Spleen (tissue), 11 donors: Measurements from ENCODE around the gene GPR61. TPM values are rescaled to one million over a fixed set of nuclear protein-coding genes. Genes with fewer than 3 reads are reported as not detected.

Source experiments
- DNase-seq: peaks from one replicate; pipeline ENCODE4 v3.0.0-alpha.2; 2020
- H3K27ac ChIP-seq, 8 donors: fragments of 200-600 bp; sonication (generic) in 7 of 8; 1 replicate in 4 of 8; 2 replicates in 4 of 8; pipeline versions ENCODE4 v1.5.0 to v1.8.0; 2016 to 2021; ENCODE audit warnings: inconsistent platforms in 4 of 8, mild to moderate bottlenecking in 4 of 8, moderate library complexity in 1 of 8
- H3K27me3 ChIP-seq, 7 donors: fragments of 200-600 bp; sonication (generic) in 6 of 7; replicated peaks in 1 of 7; 1 replicate in 4 of 7; 2 replicates in 3 of 7; pipeline versions ENCODE4 v1.5.0 to v1.8.0; 2016 to 2021; ENCODE audit warnings: inconsistent platforms in 3 of 7, mild to moderate bottlenecking in 1 of 7
- H3K36me3 ChIP-seq, 6 donors: fragments of 200-600 bp; sonication (generic) in 5 of 6; 1 replicate in 4 of 6; 2 replicates in 2 of 6; pipeline versions ENCODE4 v1.5.0 to v1.8.0; 2016 to 2021; ENCODE audit warnings: inconsistent platforms in 2 of 6
- H3K4me1 ChIP-seq, 6 donors: fragments of 200-600 bp; sonication (generic) in 5 of 6; 1 replicate in 3 of 6; 2 replicates in 3 of 6; pipeline versions ENCODE4 v1.5.0 to v1.8.0; 2016 to 2021; ENCODE audit warnings: inconsistent platforms in 3 of 6
- H3K4me3 ChIP-seq, 8 donors: fragments of 200-600 bp; sonication (generic) in 7 of 8; 1 replicate in 4 of 8; 2 replicates in 4 of 8; pipeline versions ENCODE4 v1.5.0 to v1.8.0; 2016 to 2021; ENCODE audit warnings: inconsistent platforms in 4 of 8, mild to moderate bottlenecking in 4 of 8, moderate library complexity in 2 of 8
- H3K9me3 ChIP-seq, 8 donors: fragments of 200-600 bp; sonication (generic) in 7 of 8; 1 replicate in 4 of 8; 2 replicates in 4 of 8; pipeline versions ENCODE4 v1.5.0 to v1.8.0; 2016 to 2021; ENCODE audit warnings: inconsistent platforms in 4 of 8
- POLR2A ChIP-seq, 3 donors: fragments of 450-650 bp; IDR thresholded peaks; one replicate each; pipeline ENCODE4 v1.5.1; 2017; ENCODE audit warnings: antibody characterized with exemption in 3 of 3, mild to moderate bottlenecking in 1 of 3
- POLR2AphosphoS5 ChIP-seq, 3 donors: sonication (generic); formaldehyde crosslinking; IDR thresholded peaks; one replicate each; pipeline ENCODE4 v1.5.1; 2017; ENCODE audit warnings: antibody characterized with exemption in 3 of 3
- WGBS, 5 donors: extraction: QIAGEN DNeasy Blood & Tissue Kit in 3 of 5; methylation state at CpG; one replicate each; pipeline versions ENCODE4 v1.1.5 to v1.1.7; 2013 to 2018; 5-methylcytosine and 5-hydroxymethylcytosine counted together
- intact Hi-C: fragments of 100-400 bp; cut with DNase I; formaldehyde crosslinking; loops from one replicate; pipeline ENCODE4 v1.15.0; 2023; ENCODE audit warnings: low total_unique reads
- polyA plus RNA-seq, 3 donors: library from polyadenylated mRNA; stranded (reverse); fragments of 200-250 nt; gene quantifications; one replicate each; pipeline ENCODE4 v1.2.1, GENCODE V29; 2013
- total RNA-seq, 7 donors: library from RNA; depleted of rRNA in 3 of 7; stranded (reverse); fragments of >200 nt in 3 of 7; fragmentation: NEBNext Ultra II Directional in 4 of 7; extraction: Animal tissue kit (Norgen Biotek cat#: 25700) in 4 of 7; gene quantifications; one replicate each; pipeline versions ENCODE4 v1.1.0 to v1.2.1, GENCODE V29; 2016 to 2021
- TF ChIP-seq, protein P1 (sequence below), 11 experiments: fragments of 200-600 bp in 7 of 11; fragments of 450-650 bp in 4 of 11; sonication (generic) in 4 of 11; IDR thresholded peaks in 8 of 11; conservative IDR thresholded peaks in 3 of 11; 1 replicate in 7 of 11; 2 replicates in 4 of 11; pipeline versions ENCODE4 v1.4.0 to v1.8.0; 2016 to 2021; ENCODE audit warnings: antibody characterized with exemption in 11 of 11, inconsistent platforms in 4 of 11, mild to moderate bottlenecking in 1 of 11
- donor health status: healthy with polysubstance abuse.
- donor health status: DM: no; HTN: no; CAD: no; lungs with moderate emphysema.
- donor health status: DM: no; HTN: no; CAD: no.
- donor health status: Bipolar disorder and iron deficiency.
- donor health status: healthy.
- donor health status: DM: no; HTN: no; CAD: no.
- donor health status: DM: yes; HTN: yes; CAD: no.

Gene GPR61
- total and polyA plus RNA-seq, 10 donors, result not detected

DNA sequence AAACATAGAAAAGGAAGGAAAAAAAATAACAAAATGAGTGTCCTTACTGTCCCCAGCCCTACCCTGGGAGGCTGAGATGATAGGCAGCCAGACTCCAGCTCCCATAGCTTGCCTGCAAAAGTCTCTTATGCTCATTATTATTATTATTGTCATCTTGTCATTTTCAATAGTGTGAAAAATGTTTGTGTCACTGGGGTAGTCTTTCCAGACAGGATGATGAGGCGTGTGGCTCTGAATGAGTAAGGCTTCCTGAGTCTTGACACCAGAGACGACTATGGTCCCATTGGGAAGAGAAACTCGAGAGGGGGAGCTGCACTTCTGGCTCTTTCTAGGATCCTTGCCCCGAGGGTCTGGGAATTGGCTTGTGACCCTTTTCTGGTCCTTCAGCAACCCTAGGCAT lies 46.9 kb upstream of the GPR61 start:
- H3K4me3 ChIP-seq, result no peak overlapping the region
- intact Hi-C loops, result no loop called here
- no peak for DNase-seq
- TF ChIP-seq, protein P1, sequence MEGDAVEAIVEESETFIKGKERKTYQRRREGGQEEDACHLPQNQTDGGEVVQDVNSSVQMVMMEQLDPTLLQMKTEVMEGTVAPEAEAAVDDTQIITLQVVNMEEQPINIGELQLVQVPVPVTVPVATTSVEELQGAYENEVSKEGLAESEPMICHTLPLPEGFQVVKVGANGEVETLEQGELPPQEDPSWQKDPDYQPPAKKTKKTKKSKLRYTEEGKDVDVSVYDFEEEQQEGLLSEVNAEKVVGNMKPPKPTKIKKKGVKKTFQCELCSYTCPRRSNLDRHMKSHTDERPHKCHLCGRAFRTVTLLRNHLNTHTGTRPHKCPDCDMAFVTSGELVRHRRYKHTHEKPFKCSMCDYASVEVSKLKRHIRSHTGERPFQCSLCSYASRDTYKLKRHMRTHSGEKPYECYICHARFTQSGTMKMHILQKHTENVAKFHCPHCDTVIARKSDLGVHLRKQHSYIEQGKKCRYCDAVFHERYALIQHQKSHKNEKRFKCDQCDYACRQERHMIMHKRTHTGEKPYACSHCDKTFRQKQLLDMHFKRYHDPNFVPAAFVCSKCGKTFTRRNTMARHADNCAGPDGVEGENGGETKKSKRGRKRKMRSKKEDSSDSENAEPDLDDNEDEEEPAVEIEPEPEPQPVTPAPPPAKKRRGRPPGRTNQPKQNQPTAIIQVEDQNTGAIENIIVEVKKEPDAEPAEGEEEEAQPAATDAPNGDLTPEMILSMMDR (IDR thresholded peaks at IDR 0.05 in 8 of 11, conservative IDR thresholded peaks at IDR 0.05 in 3 of 11), result no peak
- no peak for TF ChIP-seq POLR2AphosphoS5 (IDR thresholded peaks at IDR 0.05)
- no peak for TF ChIP-seq POLR2A (IDR thresholded peaks at IDR 0.05)
- H3K36me3 ChIP-seq, result peaks cover 0 to 60% (median 21%) of the 10 kb centered on the region in 6 donors
- peaks cover 19 to 97% (median 66%) of the 10 kb centered on the region in 6 donors for H3K4me1 ChIP-seq
- H3K9me3 ChIP-seq, result no peaks in the 10 kb centered on the region
- WGBS, 5 donors, result 63 to 78% (median 73%) methylated on average over 4 of the region's 4 CpGs
- no peak overlapping the region for H3K27ac ChIP-seq
- no peaks in the 10 kb centered on the region for H3K27me3 ChIP-seq

DNA sequence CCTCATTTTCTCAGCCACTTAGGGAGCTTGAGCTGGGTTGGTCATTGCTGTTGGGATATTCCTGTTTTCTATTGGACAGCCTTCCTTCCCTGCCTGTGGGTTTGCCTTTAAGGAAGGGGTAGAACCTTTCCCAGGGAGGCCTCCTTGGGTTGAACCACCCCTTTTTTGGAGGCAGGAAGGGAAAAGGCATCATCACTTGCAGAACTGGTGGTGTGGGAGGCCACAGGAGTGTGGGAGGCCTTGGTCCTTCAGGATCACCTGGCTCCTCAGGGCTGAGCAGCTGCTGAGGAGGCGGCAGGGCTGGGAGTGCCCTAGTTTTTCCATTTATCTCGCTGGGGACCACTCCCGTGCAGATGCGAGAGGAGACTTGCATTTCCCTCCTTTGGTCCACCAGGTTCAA lies 46.4 kb upstream of the GPR61 start:
- no peaks in the 10 kb centered on the region for H3K9me3 ChIP-seq
- TF ChIP-seq POLR2AphosphoS5 (IDR thresholded peaks at IDR 0.05) (no peak), POLR2A (IDR thresholded peaks at IDR 0.05) (no peak)
- TF ChIP-seq, protein P1 (IDR thresholded peaks at IDR 0.05 in 8 of 11, conservative IDR thresholded peaks at IDR 0.05 in 3 of 11), result no peak
- H3K27ac ChIP-seq, result peak overlapping the region in 5 of 8 donors; percentile 88 to 96 (median 91)
- H3K36me3 ChIP-seq, result peaks cover 0 to 60% (median 25%) of the 10 kb centered on the region in 6 donors
- intact Hi-C loops, result no loop called here
- no peak for DNase-seq
- H3K4me1 ChIP-seq, result peaks cover 23 to 97% (median 70%) of the 10 kb centered on the region in 6 donors
- 67 to 89% (median 79%) methylated on average over 4 of the region's 4 CpGs for WGBS, 5 donors
- no peaks in the 10 kb centered on the region for H3K27me3 ChIP-seq
- peak overlapping the region in 1 of 8 donors; percentile 99 for H3K4me3 ChIP-seq

DNA sequence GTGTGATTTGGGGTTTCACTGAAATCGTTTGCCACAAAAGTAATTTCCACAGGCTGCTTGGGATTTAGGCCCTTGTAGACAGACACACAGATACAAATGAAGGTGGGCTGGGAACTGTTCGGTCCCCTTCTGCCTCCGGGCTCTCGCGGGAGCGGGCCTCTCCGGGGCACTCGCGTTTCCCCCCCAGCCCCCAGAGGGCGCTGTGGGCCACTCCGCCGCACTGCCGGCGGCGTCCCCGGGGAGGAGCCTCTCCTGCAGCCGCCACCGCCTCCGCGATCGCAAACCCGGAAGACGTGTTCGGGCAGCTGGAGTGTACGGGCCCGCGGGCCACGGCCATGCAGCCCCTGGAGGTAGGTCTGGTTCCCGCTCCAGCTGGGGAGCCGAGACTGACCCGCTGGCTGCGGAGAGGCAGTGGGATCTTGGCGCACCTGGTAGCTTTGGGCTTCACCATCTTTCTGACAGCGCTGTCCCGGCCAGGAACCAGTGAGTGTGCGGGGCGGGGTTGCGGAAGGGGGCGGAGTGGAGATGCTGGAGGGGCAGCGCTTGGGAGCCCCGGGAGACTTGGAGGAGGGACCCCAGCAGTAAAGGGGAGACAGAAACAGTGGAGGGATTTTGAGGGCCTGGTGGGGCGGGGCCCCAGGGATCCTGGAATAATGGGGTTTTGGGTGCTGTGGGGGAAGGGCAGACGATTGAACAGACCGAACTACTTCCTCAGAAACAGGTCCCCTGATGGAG lies 45.7 kb upstream of the GPR61 start, which contains the start of gene CYB561D1:
Gene CYB561D1, plus strand, starts transcription at position 290 of the 735 bp plus-strand sequence. Its CDS starts 46 bp downstream, at position 336.
- intact Hi-C loops, result no loop called here
- H3K27ac ChIP-seq, result peak within 1 kb of the TSS; percentile 80 to 96 (median 88)
- no peaks in the 10 kb centered on the region for H3K9me3 ChIP-seq
- 0% methylated on average over 22 to 44 of the region's 44 CpGs for WGBS, 5 donors
- peaks cover 23 to 97% (median 73%) of the 10 kb centered on the region in 6 donors for H3K4me1 ChIP-seq
- H3K4me3 ChIP-seq, result peak within 1 kb of the TSS; percentile 91 to 100 (median 98)
- DNase-seq, result peak; percentile 98
- peak; percentile 89 to 95 (median 90) for TF ChIP-seq POLR2AphosphoS5 (IDR thresholded peaks at IDR 0.05)
- TF ChIP-seq POLR2A (IDR thresholded peaks at IDR 0.05), result no peak
- TF ChIP-seq, protein P1 (IDR thresholded peaks at IDR 0.05 in 8 of 11, conservative IDR thresholded peaks at IDR 0.05 in 3 of 11), result peak; percentile 80 to 99 (median 97)
- no peaks in the 10 kb centered on the region for H3K27me3 ChIP-seq
- H3K36me3 ChIP-seq, result peaks cover 0 to 60% (median 28%) of the 10 kb centered on the region in 6 donors

DNA sequence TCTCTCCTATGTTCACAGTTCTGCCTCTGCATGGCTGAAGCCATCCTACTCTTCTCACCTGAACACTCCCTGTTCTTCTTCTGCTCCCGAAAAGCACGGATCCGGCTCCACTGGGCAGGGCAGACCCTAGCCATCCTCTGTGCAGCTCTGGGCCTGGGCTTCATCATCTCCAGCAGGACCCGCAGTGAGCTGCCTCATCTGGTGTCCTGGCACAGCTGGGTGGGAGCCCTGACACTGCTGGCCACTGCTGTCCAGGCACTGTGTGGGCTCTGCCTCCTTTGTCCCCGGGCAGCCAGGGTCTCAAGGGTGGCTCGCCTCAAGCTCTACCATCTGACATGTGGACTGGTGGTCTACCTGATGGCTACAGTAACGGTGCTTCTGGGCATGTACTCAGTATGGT lies 43.9 kb upstream of the GPR61 start:
- no peaks in the 10 kb centered on the region for H3K9me3 ChIP-seq
- no peak overlapping the region for H3K27ac ChIP-seq
- DNase-seq, result no peak
- no peak for TF ChIP-seq POLR2A (IDR thresholded peaks at IDR 0.05)
- no peak for TF ChIP-seq POLR2AphosphoS5 (IDR thresholded peaks at IDR 0.05)
- TF ChIP-seq, protein P1 (IDR thresholded peaks at IDR 0.05 in 8 of 11, conservative IDR thresholded peaks at IDR 0.05 in 3 of 11), result no peak
- peaks cover 23 to 97% (median 77%) of the 10 kb centered on the region in 6 donors for H3K4me1 ChIP-seq
- intact Hi-C loops, result no loop called here
- 92 to 99% (median 94%) methylated on average over 4 to 7 of the region's 7 CpGs for WGBS, 5 donors
- no peaks in the 10 kb centered on the region for H3K27me3 ChIP-seq
- peaks cover 0 to 64% (median 28%) of the 10 kb centered on the region in 6 donors for H3K36me3 ChIP-seq
- H3K4me3 ChIP-seq, result no peak overlapping the region
